OCI-LY3 (cell line): ENCODE measurements around the gene PLOD1.

Source experiments
- CTCF ChIP-seq: fragments of 200-600, 300-600 bp; sonication (generic); IDR thresholded peaks from 2 replicates; pipeline ENCODE4 v1.5.1; 2014; ENCODE audit warnings: antibody characterized with exemption, low read length, low read depth
- EZH2phosphoT487 ChIP-seq: fragments of 200-600 bp; shearing (Covaris generic); IDR thresholded peaks from 2 replicates; pipeline ENCODE4 v1.6.1; 2018; ENCODE audit warnings: antibody characterized with exemption, mixed run types, low read depth

- TF ChIP-seq EZH2phosphoT487 (no peak), CTCF (no peak)
Observed at GRCh38 chr1:11981378-11982009, 47.0 kb downstream of the PLOD1 start.
